A673 (cell line): ENCODE data around the gene ERBIN. TPM values are rescaled to one million over a fixed set of nuclear protein-coding genes. Genes with fewer than 3 reads are reported as not detected.

Source experiments
- BruUV-seq: library from RNA; stranded (reverse); fragments of 400-500 nt; replicated peaks from 2 replicates; lab custom pipeline; 2021; lab: Mats Ljungman, UMichigan
- CTCF ChIA-PET: fragments of 300-600 bp; sonication (Branson Sonifier 250); formaldehyde crosslinking; loops from one replicate; lab custom pipeline; 2022; ENCODE audit warnings: antibody characterized with exemption; lab: Charles Lee
- POLR2A ChIA-PET: fragments of 300-600 bp; sonication (Branson Sonifier 250); formaldehyde crosslinking; loops from one replicate; lab custom pipeline; 2022; ENCODE audit warnings: antibody characterized with exemption; ENCODE audit not compliant: low non-redundant PET; lab: Charles Lee
- DNase-seq: peaks from one replicate; pipeline ENCODE4 v3.0.0-alpha.2; 2015; ENCODE audit warnings: low spot score
- H3K27ac ChIP-seq: fragments of 200-600 bp; sonication (generic); 2 replicates; pipeline ENCODE4 v1.5.1; 2016; ENCODE audit warnings: mixed run types, low read depth, mild to moderate bottlenecking, mixed read lengths, antibody characterized with exemption, low read length; ENCODE audit not compliant: poor library complexity, severe bottlenecking
- H3K27me3 ChIP-seq: fragments of 200-600 bp; sonication (generic); replicated peaks from 2 replicates; pipeline ENCODE4 v1.6.1; 2017; ENCODE audit warnings: mixed run types, low read depth, mild to moderate bottlenecking, mixed read lengths, antibody characterized with exemption, low read length; ENCODE audit not compliant: insufficient read depth, poor library complexity
- H3K36me3 ChIP-seq: fragments of 200-600 bp; sonication (generic); 2 replicates; pipeline ENCODE4 v1.6.1; 2016; ENCODE audit warnings: mixed run types, mild to moderate bottlenecking, mixed read lengths, antibody characterized with exemption, low read length; ENCODE audit not compliant: insufficient read depth, poor library complexity, severe bottlenecking
- H3K4me1 ChIP-seq: fragments of 200-600 bp; sonication (generic); 2 replicates; pipeline ENCODE4 v1.6.1; 2017; ENCODE audit warnings: mixed run types, mild to moderate bottlenecking, mixed read lengths, antibody characterized with exemption, low read length; ENCODE audit not compliant: insufficient read depth, poor library complexity, severe bottlenecking
- H3K4me3 ChIP-seq: fragments of 200-600 bp; sonication (generic); 2 replicates; pipeline ENCODE4 v1.5.1; 2016; ENCODE audit warnings: low read depth, mixed run types, mild to moderate bottlenecking, mixed read lengths, low read length; ENCODE audit not compliant: poor library complexity, severe bottlenecking
- H3K9me3 ChIP-seq: fragments of 200-600 bp; sonication (generic); 2 replicates; pipeline ENCODE4 v1.6.1; 2016; ENCODE audit warnings: mixed run types, low read depth, mild to moderate bottlenecking, mixed read lengths, antibody characterized with exemption, low read length; ENCODE audit not compliant: poor library complexity, severe bottlenecking
- CTCF ChIP-seq: fragments of 300-800, 200-600 bp; sonication (generic); conservative IDR thresholded peaks from 2 replicates; pipeline ENCODE4 v1.5.1; 2017; ENCODE audit warnings: low read depth, mild to moderate bottlenecking, antibody characterized with exemption, low read length, moderate library complexity, mixed read lengths
- EZH2 ChIP-seq: fragments of 200-600 bp; sonication (generic); IDR thresholded peaks from 2 replicates; pipeline ENCODE4 v1.6.1; 2017; ENCODE audit warnings: borderline replicate concordance, low read depth, mild to moderate bottlenecking, mixed read lengths, antibody characterized with exemption, low read length; ENCODE audit not compliant: poor library complexity, severe bottlenecking
- intact Hi-C: fragments of 100-400 bp; cut with micrococcal nuclease; formaldehyde crosslinking; loops from one replicate; pipeline ENCODE4 v1.10.0; 2022; ENCODE audit not compliant: unreplicated experiment
- total RNA-seq: library from RNA; stranded (reverse); gene quantifications from 2 replicates; pipeline ENCODE4 v1.2.3, GENCODE V29; 2021

The ERBIN gene
- total RNA-seq, 1 experiment from 2014 or later = 47.5 TPM

GRCh38 chr5:66080664-66081063, 154.3 kb downstream of the ERBIN start:
- no peaks in the 10 kb centered on the region for H3K4me1 ChIP-seq
- no peak for DNase-seq
- no peak overlapping the region for H3K27ac ChIP-seq
- ChIA-PET POLR2A (no interaction called here), CTCF (no interaction called here)
- peaks cover 6% of the 10 kb centered on the region for H3K36me3 ChIP-seq
- TF ChIP-seq EZH2 (no peak), CTCF (no peak)
- intact Hi-C loops = no loop called here
- H3K4me3 ChIP-seq = no peak overlapping the region
- no peaks in the 10 kb centered on the region for H3K9me3 ChIP-seq
- H3K27me3 ChIP-seq = no peaks in the 10 kb centered on the region
- no TSS peak for BruUV-seq

GRCh38 chr5:66089384-66089783, 163.0 kb downstream of the ERBIN start:
- intact Hi-C loops = no loop called here
- no peak overlapping the region for H3K4me3 ChIP-seq
- H3K27ac ChIP-seq = no peak overlapping the region

GRCh38 chr5:66100851-66101250, 174.5 kb downstream of the ERBIN start:
- ChIA-PET CTCF (no interaction called here), POLR2A (no interaction called here)

More at GRCh38 chr5:66089384-66089783, 163.0 kb downstream of the ERBIN start:
- BruUV-seq = no TSS peak
- Histone ChIP-seq H3K4me1 (no peaks in the 10 kb centered on the region), H3K9me3 (peaks cover 13% of the 10 kb centered on the region), H3K36me3 (no peaks in the 10 kb centered on the region), H3K27me3 (no peaks in the 10 kb centered on the region)
- ChIA-PET POLR2A (no interaction called here), CTCF (no interaction called here)
- TF ChIP-seq EZH2 (no peak), CTCF (no peak)
- DNase-seq = no peak

More at GRCh38 chr5:66100851-66101250, 174.5 kb downstream of the ERBIN start:
- Histone ChIP-seq H3K9me3 (peaks cover 14% of the 10 kb centered on the region), H3K4me3 (no peak overlapping the region), H3K27me3 (no peaks in the 10 kb centered on the region), H3K36me3 (no peaks in the 10 kb centered on the region), H3K27ac (no peak overlapping the region), H3K4me1 (no peaks in the 10 kb centered on the region)
- BruUV-seq = no TSS peak
- no peak for TF ChIP-seq EZH2
- TF ChIP-seq CTCF = no peak
- intact Hi-C loops = no loop called here
- no peak for DNase-seq
